ENCODE results near the gene RRAGB. TPM values are rescaled to one million over a fixed set of nuclear protein-coding genes. Genes with fewer than 3 reads are reported as not detected.

The RRAGB gene
- total and polyA plus RNA-seq, 2 of the 4 experiments (the other 2 are of a cell fraction), result 9.1 to 15.1 TPM

DNA sequence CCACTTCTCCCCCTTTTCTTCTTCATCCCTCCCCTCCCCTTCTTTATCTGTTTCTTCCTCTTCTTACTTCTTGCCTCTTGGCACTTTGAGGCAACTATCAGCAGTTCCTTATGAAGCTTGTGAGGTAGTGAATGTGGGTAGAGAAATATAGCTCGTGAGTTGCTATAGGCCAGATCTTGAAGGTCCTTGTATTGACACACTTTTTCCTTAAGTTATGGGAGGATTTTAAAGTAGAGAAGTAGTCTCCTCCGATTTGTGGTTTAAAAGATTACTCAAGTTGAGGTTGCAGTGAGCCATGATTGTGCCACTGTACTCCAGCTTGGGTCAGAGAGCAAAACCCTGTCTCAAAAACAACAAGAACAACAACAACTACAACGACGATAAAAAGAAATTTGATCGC is 3.4 kb upstream of the RRAGB start:
- H2AK5ac ChIP-seq (ENCODE audit: low read depth, low read length), result no peak overlapping the region
- H2BK120ac ChIP-seq (ENCODE audit: low read depth, low read length), result no peak overlapping the region
- H2AFZ ChIP-seq (replicated peaks; ENCODE audit: low read length, poor library complexity), result no peak overlapping the region
- H3K27me3 ChIP-seq (ENCODE audit: control insufficient read depth, insufficient read depth, low read length), result no peaks in the 10 kb centered on the region
- in situ Hi-C loops (cut with MboI; ENCODE audit: low sequenced_read_pairs), result loop anchor here (25.0 kb wide), 1 partner anchor 227 kb away; the partner anchor contains the start of gene USP51
- intact Hi-C loops (cut with micrococcal nuclease), result no loop called here
- H2BK15ac ChIP-seq (ENCODE audit: low read depth, low read length), result no peak overlapping the region
- POLR2A ChIA-PET (ENCODE audit: unreplicated experiment), result no interaction called here
- no peak overlapping the region for H4K5ac ChIP-seq (ENCODE audit: low read depth, low read length)
- H3K9ac ChIP-seq (ENCODE audit: low read depth, low read length), result no peak overlapping the region
- no peak overlapping the region for H2BK5ac ChIP-seq (ENCODE audit: low read depth, low read length, poor library complexity, severe bottlenecking)
- no peaks in the 10 kb centered on the region for H4K20me1 ChIP-seq (ENCODE audit: insufficient read depth, low read length)
- no peak overlapping the region for H2BK20ac ChIP-seq (ENCODE audit: low read depth, low read length)
- no peak overlapping the region for H2AK9ac ChIP-seq (replicated peaks; ENCODE audit: low read depth, low read length, poor library complexity)
- DNase-seq (no peak), ATAC-seq (ENCODE audit: low read depth) (no peak)
- H3K18ac ChIP-seq (ENCODE audit: low read depth, low read length), result no peak overlapping the region
- no peak overlapping the region for H4K91ac ChIP-seq (ENCODE audit: insufficient read depth, low read depth, low read length)
- dilution Hi-C loops (cut with HindIII; ENCODE audit: low sequenced_read_pairs, unreplicated experiment), result no loop called here
- no peaks in the 10 kb centered on the region for H3K9me1 ChIP-seq (ENCODE audit: insufficient read depth, low read length)
- CTCF ChIA-PET, result interaction anchor here (0.6 kb wide), 1 partner anchor 9 kb away, joined by 4 read pairs; no protein-coding TSS in a partner anchor
- no peaks in the 10 kb centered on the region for H3K9me3 ChIP-seq (ENCODE audit: control insufficient read depth, insufficient read depth, low read length)
- H3K56ac ChIP-seq (ENCODE audit: extremely low read depth, insufficient read depth, low read length), result no peak overlapping the region
- H3K4me1 ChIP-seq (ENCODE audit: control insufficient read depth, insufficient read depth, low read length), result no peaks in the 10 kb centered on the region
- H3K4me3 ChIP-seq (ENCODE audit: insufficient read depth, low read depth, low read length), result no peak overlapping the region
- TF ChIP-seq MAFK (IDR thresholded peaks at IDR 0.05; ENCODE audit: low read depth, low read length) (no peak), CEBPB (IDR thresholded peaks at IDR 0.05; ENCODE audit: low read depth, low read length) (no peak), RFX5 (IDR thresholded peaks at IDR 0.05; ENCODE audit: low read depth, low read length) (no peak), SMC3 (IDR thresholded peaks at IDR 0.05; ENCODE audit: low read depth, low read length) (no peak), BHLHE40 (IDR thresholded peaks at IDR 0.05; ENCODE audit: low read depth, low read length) (no peak), MAZ (IDR thresholded peaks at IDR 0.05; ENCODE audit: borderline replicate concordance, low read depth, low read length) (no peak)
- TF ChIP-seq, protein P1, sequence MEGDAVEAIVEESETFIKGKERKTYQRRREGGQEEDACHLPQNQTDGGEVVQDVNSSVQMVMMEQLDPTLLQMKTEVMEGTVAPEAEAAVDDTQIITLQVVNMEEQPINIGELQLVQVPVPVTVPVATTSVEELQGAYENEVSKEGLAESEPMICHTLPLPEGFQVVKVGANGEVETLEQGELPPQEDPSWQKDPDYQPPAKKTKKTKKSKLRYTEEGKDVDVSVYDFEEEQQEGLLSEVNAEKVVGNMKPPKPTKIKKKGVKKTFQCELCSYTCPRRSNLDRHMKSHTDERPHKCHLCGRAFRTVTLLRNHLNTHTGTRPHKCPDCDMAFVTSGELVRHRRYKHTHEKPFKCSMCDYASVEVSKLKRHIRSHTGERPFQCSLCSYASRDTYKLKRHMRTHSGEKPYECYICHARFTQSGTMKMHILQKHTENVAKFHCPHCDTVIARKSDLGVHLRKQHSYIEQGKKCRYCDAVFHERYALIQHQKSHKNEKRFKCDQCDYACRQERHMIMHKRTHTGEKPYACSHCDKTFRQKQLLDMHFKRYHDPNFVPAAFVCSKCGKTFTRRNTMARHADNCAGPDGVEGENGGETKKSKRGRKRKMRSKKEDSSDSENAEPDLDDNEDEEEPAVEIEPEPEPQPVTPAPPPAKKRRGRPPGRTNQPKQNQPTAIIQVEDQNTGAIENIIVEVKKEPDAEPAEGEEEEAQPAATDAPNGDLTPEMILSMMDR (conservative IDR thresholded peaks at IDR 0.05; ENCODE audit: low read depth, low read length), result no peak
- no peak overlapping the region for H4K8ac ChIP-seq (ENCODE audit: low read depth in 2 of 2, low read length in 2 of 2)
- no peak overlapping the region for H3K4me2 ChIP-seq (ENCODE audit: low read depth, low read length)
- no peak overlapping the region for H3K4ac ChIP-seq (ENCODE audit: low read depth, low read length)
- no TSS peak for BruUV-seq (replicated peaks)
- H3K23ac ChIP-seq (ENCODE audit: low read depth, low read length), result no peak overlapping the region
- H3K27ac ChIP-seq (ENCODE audit: insufficient read depth, low read length), result no peak overlapping the region
- WGBS, 2 experiments (ENCODE audit: extremely low coverage in 2 of 2, insufficient read length in 1 of 2), result no CpG with 5 or more reads among the region's 5 CpGs
- H3K79me1 ChIP-seq (ENCODE audit: low read depth in 1 of 2, low read length in 2 of 2), result peaks cover 3 to 5% of the 10 kb centered on the region in 2 experiments; a peak in 2 of 4 replicates
- H3K36me3 ChIP-seq (ENCODE audit: control insufficient read depth, insufficient read depth, low read length), result no peaks in the 10 kb centered on the region
- no peak overlapping the region for H3K14ac ChIP-seq (replicated peaks; ENCODE audit: low read depth, low read length)
